K562 (cell line): ENCODE results near the gene PDGFD. TPM values are rescaled to one million over a fixed set of nuclear protein-coding genes. Genes with fewer than 3 reads are reported as not detected.

ENCODE experiments used
- ATAC-seq: fragments of 200-7000 bp; cut with Tn5 transposase; 3 replicates; pipeline ENCODE4 v1.9.1; 2020; ENCODE audit warnings: moderate library complexity
- BruUV-seq: library from RNA; stranded (reverse); fragments of 400-500 nt; replicated peaks from 2 replicates; lab custom pipeline; 2021; lab: Mats Ljungman, UMichigan
- CTCF ChIA-PET: fragments of 300-600 bp; formaldehyde crosslinking; extraction: SDS; loops from one replicate; lab custom pipeline; 2021; ENCODE audit warnings: low intra/inter-chr PET ratio; lab: Yijun Ruan, JAX
- POLR2A ChIA-PET: fragments of 300-600, 350-650 bp; sonication (Branson Sonifier 250); formaldehyde crosslinking; extraction: SDS; loops from one replicate; lab custom pipeline; 2021; ENCODE audit warnings: antibody characterized with exemption, inconsistent platforms; lab: Yijun Ruan, JAX
- DNase-seq, 4 experiments: peaks; one replicate each; pipeline versions ENCODE4 v3.0.0 to v3.0.0-alpha.2; 2011 to 2018; ENCODE audit warnings: low spot score in 3 of 4, mixed read lengths in 3 of 4; ENCODE audit errors: extremely low read depth in 1 of 4
- FAIRE-seq: peaks from 2 replicates; lab custom pipeline; 2011; peaks lifted over from hg19 to GRCh38; lab: Jason Lieb, UNC
- H2AFZ ChIP-seq: 2 replicates; pipeline ENCODE4 v1.6.0; 2011; ENCODE audit warnings: low read depth, low read length, control low read depth, inconsistent platforms
- H3K27ac ChIP-seq: fragments of 200-600 bp; 3 replicates; pipeline ENCODE4 v1.8.0; 2011; ENCODE audit warnings: low read depth, mild to moderate bottlenecking, control low read depth, inconsistent platforms, low read length, moderate library complexity, mixed read lengths; ENCODE audit errors: extremely low read depth
- H3K27me3 ChIP-seq, 2 experiments: fragments of 300-600 bp in 1 of 2; 2 replicates in 1 of 2; 3 replicates in 1 of 2; pipeline versions ENCODE4 v1.6.0 to v1.8.0; 2011; ENCODE audit warnings: inconsistent platforms in 2 of 2, low read length in 2 of 2, mild to moderate bottlenecking in 1 of 2, mixed read lengths in 1 of 2, moderate library complexity in 1 of 2; ENCODE audit not compliant: control insufficient read depth in 2 of 2, insufficient read depth in 2 of 2
- H3K36me3 ChIP-seq: fragments of 300-600 bp; 3 replicates; pipeline ENCODE4 v1.8.0; 2011; ENCODE audit warnings: mild to moderate bottlenecking, low read length, inconsistent platforms; ENCODE audit not compliant: control insufficient read depth, insufficient read depth
- H3K4me1 ChIP-seq, 2 experiments: fragments of 200-600 bp in 1 of 2; replicated peaks in 1 of 2; 2 replicates in 1 of 2; 3 replicates in 1 of 2; pipeline versions ENCODE4 v1.5.1 to v1.8.0; 2011; ENCODE audit warnings: inconsistent platforms in 2 of 2, low read length in 2 of 2, mild to moderate bottlenecking in 1 of 2, mixed read lengths in 1 of 2, moderate library complexity in 1 of 2; ENCODE audit not compliant: control insufficient read depth in 2 of 2, insufficient read depth in 2 of 2
- H3K4me2 ChIP-seq: 2 replicates; pipeline ENCODE4 v1.6.1; 2011; ENCODE audit warnings: low read length, control low read depth, inconsistent platforms, mixed read lengths; ENCODE audit not compliant: insufficient read depth
- H3K4me3 ChIP-seq: fragments of 200-600 bp; sonication (generic), shearing (Covaris generic); 2 replicates; pipeline ENCODE4 v1.5.1; 2016; ENCODE audit warnings: control low read depth, inconsistent platforms
- H3K79me2 ChIP-seq: fragments of 200-600 bp; 3 replicates; pipeline ENCODE4 v1.8.0; 2011; ENCODE audit warnings: low read length, inconsistent platforms; ENCODE audit not compliant: control insufficient read depth, insufficient read depth
- H3K9ac ChIP-seq, 2 experiments: 2 replicates each; pipeline versions ENCODE4 v1.6.0 to v1.6.1; 2011; ENCODE audit warnings: low read depth in 2 of 2, low read length in 2 of 2, control low read depth in 1 of 2, inconsistent platforms in 1 of 2, mild to moderate bottlenecking in 1 of 2, mixed read lengths in 1 of 2; ENCODE audit not compliant: insufficient read depth in 1 of 2
- H3K9me1 ChIP-seq: one replicate; pipeline ENCODE4 v1.6.0; 2011; ENCODE audit warnings: inconsistent platforms, mild to moderate bottlenecking, low read length, moderate library complexity; ENCODE audit not compliant: control insufficient read depth, insufficient read depth
- H3K9me3 ChIP-seq: replicated peaks from 2 replicates; pipeline ENCODE4 v1.5.1; 2011; ENCODE audit warnings: low read depth, low read length, inconsistent platforms; ENCODE audit not compliant: control insufficient read depth, insufficient read depth
- H4K20me1 ChIP-seq: replicated peaks from 2 replicates; pipeline ENCODE4 v1.6.1; 2011; ENCODE audit warnings: low read length, inconsistent platforms, mixed read lengths; ENCODE audit not compliant: control insufficient read depth, insufficient read depth
- E4F1 ChIP-seq: fragments of 250-450 bp; sonication (Bioruptor Pico); IDR thresholded peaks from 2 replicates; pipeline ENCODE4 v1.5.0; 2021; ENCODE audit warnings: mild to moderate bottlenecking, borderline replicate concordance
- EHMT2 ChIP-seq: fragments of 450-650 bp; IDR thresholded peaks from 2 replicates; pipeline ENCODE4 v1.6.1; 2018; ENCODE audit warnings: antibody characterized with exemption
- GTF2F1 ChIP-seq: IDR thresholded peaks from 2 replicates; pipeline ENCODE4 v1.6.1; 2011; ENCODE audit warnings: low read depth, low read length, improper control_type of control experiment
- HMG20A ChIP-seq: fragments of 450-650 bp; formaldehyde crosslinking; conservative IDR thresholded peaks from 2 replicates; pipeline ENCODE4 v1.4.0; 2020; ENCODE audit warnings: mild to moderate bottlenecking, mixed read lengths
- KLF6 ChIP-seq: fragments of 250-450 bp; sonication (Bioruptor Pico); IDR thresholded peaks from 2 replicates; pipeline ENCODE4 v1.4.0; 2020; ENCODE audit warnings: mild to moderate bottlenecking, moderate library complexity, borderline replicate concordance
- LARP7 ChIP-seq: fragments of 450-650 bp; IDR thresholded peaks from 2 replicates; pipeline ENCODE4 v1.6.1; 2016
- LCOR ChIP-seq: sonication (generic); formaldehyde crosslinking; IDR thresholded peaks from 2 replicates; pipeline ENCODE4 v1.8.0; 2022; ENCODE audit warnings: mild to moderate bottlenecking, missing genetic modification reagents
- MECOM ChIP-seq: fragments of 250-450 bp; sonication (Bioruptor Pico); IDR thresholded peaks from 2 replicates; pipeline ENCODE4 v1.8.0; 2022; ENCODE audit warnings: inconsistent platforms
- POLR3G ChIP-seq: IDR thresholded peaks from 2 replicates; pipeline ENCODE4 v1.6.1; 2011; ENCODE audit not compliant: insufficient read length, insufficient replicate concordance; ENCODE audit errors: extremely low read depth
- SMARCB1 ChIP-seq: IDR thresholded peaks from 2 replicates; pipeline ENCODE4 v1.6.1; 2011; ENCODE audit warnings: improper control_type of control experiment, low read depth; ENCODE audit not compliant: insufficient read length
- SMARCE1 ChIP-seq: fragments of 450-650 bp; IDR thresholded peaks from 2 replicates; pipeline ENCODE4 v1.7.1; 2016; ENCODE audit warnings: mild to moderate bottlenecking
- ZNF583 ChIP-seq: fragments of 250-450 bp; sonication (Bioruptor Pico); IDR thresholded peaks from 2 replicates; pipeline ENCODE4 v1.4.0; 2020
- WGBS: fragments of 100-300 bp; shearing (Covaris generic); methylation state at CpG from one replicate; pipeline ENCODE4 v1.1.6; 2016; ENCODE audit warnings: low coverage, mixed read lengths; ENCODE audit not compliant: insufficient coverage; ENCODE audit errors: missing lambda C conversion rate; 5-methylcytosine and 5-hydroxymethylcytosine counted together
- in situ Hi-C: fragments of 300-500 bp; cut with MboI; formaldehyde crosslinking; loops from 4 replicates; pipeline ENCODE4 v1.15.0; 2018; ENCODE audit warnings: inconsistent platforms, mixed read lengths
- intact Hi-C: fragments of 100-400 bp; cut with micrococcal nuclease; formaldehyde crosslinking; loops from 2 replicates; pipeline ENCODE4 v1.14.2; 2022
- polyA plus RNA-seq, 8 experiments: library from polyadenylated mRNA; depleted of rRNA in 4 of 8; stranded (reverse) in 5 of 8; unstranded in 3 of 8; fragments of >200 nt; fragmentation: Nextera tagmentation in 2 of 8; fragmentation: Illumina TruSeq in 1 of 8; extraction: Ambion mirVana in 2 of 8; extraction: Trizol in 1 of 8; gene quantifications; 2 replicates each; pipeline versions ENCODE4 v1.2.1 to v1.2.3, GENCODE V29; 2011 to 2014; ENCODE audit warnings: inconsistent platforms in 1 of 8, missing spikeins in 1 of 8
- total RNA-seq, 7 experiments: library from RNA; depleted of rRNA in 6 of 7; stranded (reverse); fragments of >200 nt in 6 of 7; fragmentation: Illumina TruSeq in 2 of 7; extraction: Trizol in 2 of 7; gene quantifications; 2 replicates each; pipeline versions ENCODE4 v1.2.1 to v1.2.3, GENCODE V29; 2011 to 2021; ENCODE audit warnings: low replicate concordance in 1 of 7

The PDGFD gene
- total and polyA plus RNA-seq, 9 of the 15 experiments (the other 6 are each of a cell fraction or from before 2014, with no cell fraction given) = 0.11 TPM; not detected in 8

GRCh38 chr11:104058680-104059079 lies 105.3 kb downstream of the PDGFD start:
- 0% methylated on average over 4 of the region's 4 CpGs for WGBS
- Histone ChIP-seq H3K79me2 (no peaks in the 10 kb centered on the region), H3K36me3 (no peaks in the 10 kb centered on the region), H3K4me1 (no peaks in the 10 kb centered on the region), H3K27ac (no peak overlapping the region), H3K9ac (no peak overlapping the region), H3K4me2 (no peak overlapping the region), H4K20me1 (no peaks in the 10 kb centered on the region), H3K9me3 (no peaks in the 10 kb centered on the region)
- POLR2A ChIA-PET = no interaction called here
- in situ Hi-C loops = no loop called here
- FAIRE-seq (no peak), ATAC-seq (no peak)
- no peak for TF ChIP-seq EHMT2
- TF ChIP-seq E4F1 (CRISPR knock-in tag) = no peak
- no peak for TF ChIP-seq ZNF583
- no peak for TF ChIP-seq SMARCE1
- TF ChIP-seq KLF6 = no peak
- no peak for TF ChIP-seq LARP7
- TF ChIP-seq HMG20A (CRISPR knock-in tag) = no peak
- no peak for TF ChIP-seq LCOR (CRISPR knock-in tag)
- no peak for TF ChIP-seq POLR3G
- no peak for TF ChIP-seq SMARCB1
- TF ChIP-seq MECOM (CRISPR knock-in tag) = no peak
- no peak for TF ChIP-seq GTF2F1
- TF ChIP-seq, all 486 proteins: peak for 0
- CTCF ChIA-PET = no interaction called here
- no peak overlapping the region for H2AFZ ChIP-seq
- H3K27me3 ChIP-seq = no peaks in the 10 kb centered on the region
- H3K9me1 ChIP-seq = no peaks in the 10 kb centered on the region
- BruUV-seq = no TSS peak
- no peak for DNase-seq
- H3K4me3 ChIP-seq = no peak overlapping the region
- intact Hi-C loops = no loop called here
